Activated naive CD4-positive, alpha-beta T cell treated with anti-CD3 and anti-CD28 coated beads, Interleukin-2, amount 50 U/mL, for 24 hours (primary cell): ENCODE data around the gene CLDN7.
A peak's percentile ranks its signal among the peaks of the same experiment; 100 is the strongest.
"Not testable (repeated sequence)": the region's sequence is repeated elsewhere in the genome, so short reads cannot be mapped to it uniquely, and the experiment has no call there.

ENCODE experiments used
- H3K27ac Mint-ChIP-seq: one replicate; pipeline ENCODE4 v1.8.0; 2021; ENCODE audit warnings: mild to moderate bottlenecking, mixed read lengths
- H3K27me3 Mint-ChIP-seq: one replicate; pipeline ENCODE4 v1.8.0; 2021; ENCODE audit warnings: mixed read lengths
- H3K36me3 Mint-ChIP-seq: one replicate; pipeline ENCODE4 v1.8.0; 2021; ENCODE audit warnings: mixed read lengths
- H3K4me1 Mint-ChIP-seq: one replicate; pipeline ENCODE4 v1.8.0; 2021; ENCODE audit warnings: mixed read lengths
- H3K4me3 Mint-ChIP-seq: one replicate; pipeline ENCODE4 v1.8.0; 2021; ENCODE audit warnings: mild to moderate bottlenecking, mixed read lengths
- H3K9me3 Mint-ChIP-seq: one replicate; pipeline ENCODE4 v1.8.0; 2021; ENCODE audit warnings: mixed read lengths

CLDN7 gene

DNA sequence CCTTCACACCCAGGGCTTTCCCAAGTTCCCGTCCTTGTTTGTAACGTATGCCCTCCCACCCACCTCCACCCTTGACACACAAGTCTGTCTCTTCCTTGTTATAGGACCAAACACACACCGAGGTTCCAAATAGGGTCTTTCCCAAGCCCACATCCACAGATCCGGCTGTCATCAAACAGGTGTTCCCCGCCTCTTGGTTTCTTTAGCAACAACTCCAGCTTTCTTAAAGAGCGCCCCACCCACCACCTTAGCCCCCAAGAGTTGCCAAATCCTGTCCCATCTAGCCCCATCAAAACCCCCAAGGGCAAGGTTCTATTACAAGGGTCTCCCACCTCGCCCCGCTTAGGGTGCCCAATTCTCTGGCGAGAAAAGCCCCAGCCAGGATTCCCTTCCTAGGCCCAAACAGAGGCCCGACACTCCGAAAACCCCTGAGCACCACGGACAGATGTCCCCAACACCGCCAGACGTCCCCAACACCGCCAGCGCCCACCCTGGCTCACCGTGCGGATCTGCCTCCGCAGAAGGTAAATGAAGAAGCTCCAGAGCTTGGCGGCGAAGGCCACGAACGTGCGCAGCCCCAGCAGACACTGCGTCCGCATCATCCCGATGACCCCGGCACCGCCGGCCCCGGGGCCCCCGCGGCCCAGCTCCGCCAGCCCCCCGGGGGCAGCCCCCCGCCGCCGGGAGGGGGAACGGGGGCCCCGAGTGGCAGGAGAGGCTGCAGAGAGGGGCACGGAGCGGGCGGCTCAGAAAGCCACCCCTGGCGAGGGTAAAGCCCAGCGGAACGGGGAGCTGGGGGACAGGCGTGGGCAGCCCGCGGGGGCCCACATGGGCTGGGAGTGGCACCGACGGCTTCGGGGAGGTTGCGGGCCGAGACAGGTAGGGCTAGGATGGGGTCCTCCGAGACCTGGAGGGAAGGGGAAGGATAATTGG is 11.3 kb downstream of the CLDN7 start:
- H3K27ac Mint-ChIP-seq = peak overlapping the region; percentile 93
- no peaks in the 10 kb centered on the region for H3K27me3 Mint-ChIP-seq
- H3K36me3 Mint-ChIP-seq = peaks cover 7% of the 10 kb centered on the region
- H3K9me3 Mint-ChIP-seq = no peaks in the 10 kb centered on the region
- H3K4me1 Mint-ChIP-seq = peaks cover 44% of the 10 kb centered on the region
- peak overlapping the region; percentile 92 for H3K4me3 Mint-ChIP-seq

- Mint-ChIP-seq H3K27me3 (no peaks in the 10 kb centered on the region), H3K4me1 (peaks cover 43% of the 10 kb centered on the region), H3K27ac (peak overlapping the region; percentile 59), H3K36me3 (peaks cover 6% of the 10 kb centered on the region), H3K9me3 (no peaks in the 10 kb centered on the region), H3K4me3 (peak overlapping the region; percentile 92)
Observed at GRCh38 chr17:7249830-7250229, 12.4 kb downstream of the CLDN7 start.

- Mint-ChIP-seq H3K27ac (peak overlapping the region; percentile 53), H3K9me3 (no peaks in the 10 kb centered on the region), H3K4me3 (peak overlapping the region; percentile 92), H3K27me3 (no peaks in the 10 kb centered on the region), H3K36me3 (peaks cover 4% of the 10 kb centered on the region), H3K4me1 (peaks cover 39% of the 10 kb centered on the region)
Observed at GRCh38 chr17:7249214-7249613, 13.1 kb downstream of the CLDN7 start.

- no peaks in the 10 kb centered on the region for H3K9me3 Mint-ChIP-seq
- peaks cover 2% of the 10 kb centered on the region for H3K36me3 Mint-ChIP-seq
- no peaks in the 10 kb centered on the region for H3K27me3 Mint-ChIP-seq
- H3K4me1 Mint-ChIP-seq = peaks cover 36% of the 10 kb centered on the region
- peak overlapping the region; percentile 92 for H3K4me3 Mint-ChIP-seq
- H3K27ac Mint-ChIP-seq = peak overlapping the region; percentile 55
Observed at GRCh38 chr17:7248796-7249195, 13.5 kb downstream of the CLDN7 start.

DNA sequence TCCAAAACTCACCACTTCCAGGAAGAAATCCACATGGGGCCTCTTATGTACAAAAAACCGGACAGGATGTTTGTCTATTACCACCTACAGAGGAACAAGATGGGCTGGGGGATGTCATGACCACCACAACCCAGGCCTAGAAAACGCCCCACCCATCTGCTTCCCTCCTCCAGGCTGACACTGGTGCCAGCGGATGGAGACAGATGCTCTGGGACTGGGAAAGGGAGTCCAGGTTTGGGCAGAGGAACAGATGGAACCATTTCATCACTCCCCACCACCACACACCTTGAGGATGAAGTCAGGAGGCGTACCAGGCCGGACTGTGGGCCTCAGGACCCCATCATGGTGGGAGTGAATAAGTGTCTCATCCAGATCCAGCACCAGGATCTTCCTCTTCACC is 15.5 kb downstream of the CLDN7 start:
- Mint-ChIP-seq H3K27me3 (no peaks in the 10 kb centered on the region), H3K27ac (no peak overlapping the region), H3K36me3 (peaks cover 3% of the 10 kb centered on the region), H3K4me1 (peaks cover 39% of the 10 kb centered on the region), H3K4me3 (no peak overlapping the region), H3K9me3 (no peaks in the 10 kb centered on the region)

- peaks cover 45% of the 10 kb centered on the region for H3K4me1 Mint-ChIP-seq
- not testable (repeated sequence) for H3K27ac Mint-ChIP-seq, H3K9me3 Mint-ChIP-seq, H3K27me3 Mint-ChIP-seq, H3K36me3 Mint-ChIP-seq, H3K4me3 Mint-ChIP-seq
Observed at GRCh38 chr17:7243838-7244237, 18.4 kb downstream of the CLDN7 start.

DNA sequence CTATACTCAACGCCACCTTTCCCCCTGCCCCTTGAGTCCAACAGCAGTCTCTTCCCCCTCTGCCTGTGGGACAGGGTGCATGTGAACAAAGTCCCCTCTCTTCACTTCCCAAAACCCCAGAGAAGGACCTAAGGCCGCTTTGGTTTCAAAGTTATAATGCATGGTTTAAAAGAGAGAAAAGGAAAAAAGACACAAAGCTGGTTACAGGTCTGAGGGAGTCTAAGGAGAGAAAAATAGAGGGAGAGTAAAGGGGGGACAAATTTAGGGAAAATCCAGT is 18.9 kb downstream of the CLDN7 start:
- H3K4me1 Mint-ChIP-seq = peaks cover 41% of the 10 kb centered on the region
- peaks cover 9% of the 10 kb centered on the region for H3K36me3 Mint-ChIP-seq
- H3K27ac Mint-ChIP-seq = peak overlapping the region; percentile 95
- H3K9me3 Mint-ChIP-seq = no peaks in the 10 kb centered on the region
- peak overlapping the region; percentile 90 for H3K4me3 Mint-ChIP-seq
- no peaks in the 10 kb centered on the region for H3K27me3 Mint-ChIP-seq

GRCh38 chr17:7242717-7243452 is 19.4 kb downstream of the CLDN7 start:
- H3K27ac Mint-ChIP-seq = peak overlapping the region; percentile 98
- H3K4me3 Mint-ChIP-seq = peak overlapping the region; percentile 90
- peaks cover 9% of the 10 kb centered on the region for H3K36me3 Mint-ChIP-seq
- no peaks in the 10 kb centered on the region for H3K9me3 Mint-ChIP-seq
- peaks cover 40% of the 10 kb centered on the region for H3K4me1 Mint-ChIP-seq
- H3K27me3 Mint-ChIP-seq = no peaks in the 10 kb centered on the region

- Mint-ChIP-seq H3K4me1 (peaks cover 43% of the 10 kb centered on the region), H3K27ac (peak within 1 kb of the TSS; percentile 98), H3K36me3 (peaks cover 10% of the 10 kb centered on the region), H3K4me3 (peak within 1 kb of the TSS; percentile 90), H3K27me3 (no peaks in the 10 kb centered on the region), H3K9me3 (no peaks in the 10 kb centered on the region)
Observed at GRCh38 chr17:7241783-7242716, 20.2 kb downstream of the CLDN7 start, which contains the start of gene GABARAP. Gene GABARAP (minus strand): TSS chr17:7242449. CDS start chr17:7242330, 119 bp downstream.

DNA sequence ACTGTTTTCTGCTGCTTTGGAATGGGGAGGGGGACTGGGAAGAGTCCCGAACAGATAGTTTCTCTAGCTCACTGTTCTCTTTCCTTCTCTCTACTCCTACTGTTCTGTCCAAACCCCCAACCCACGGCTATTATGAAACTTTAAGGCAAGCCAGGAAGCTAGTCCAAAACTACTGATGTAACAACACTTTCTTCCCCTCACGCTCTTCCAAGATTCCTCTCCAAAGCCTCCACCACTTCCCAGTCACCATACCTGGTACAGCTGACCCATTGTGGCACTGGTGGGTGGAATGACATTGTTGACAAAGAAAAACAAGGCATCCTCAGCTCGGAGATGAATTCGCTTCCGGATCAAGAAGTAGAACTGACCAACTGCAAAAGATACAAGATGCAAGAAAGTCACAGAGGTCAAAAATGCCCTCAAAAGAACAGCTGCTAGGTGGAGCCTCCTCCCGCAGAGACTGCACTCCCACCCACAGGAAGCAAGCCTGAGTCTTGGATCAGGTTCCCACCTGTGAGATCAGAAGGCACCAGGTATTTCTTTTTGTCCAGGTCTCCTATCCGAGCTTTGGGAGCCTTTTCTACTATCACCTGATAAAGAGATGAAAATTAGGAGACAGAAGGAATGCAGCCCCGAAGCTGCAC is 21.1 kb downstream of the CLDN7 start:
- peak overlapping the region; percentile 98 for H3K27ac Mint-ChIP-seq
- H3K36me3 Mint-ChIP-seq = peaks cover 10% of the 10 kb centered on the region
- H3K4me1 Mint-ChIP-seq = peaks cover 43% of the 10 kb centered on the region
- H3K9me3 Mint-ChIP-seq = no peaks in the 10 kb centered on the region
- H3K4me3 Mint-ChIP-seq = peak overlapping the region; percentile 90
- no peaks in the 10 kb centered on the region for H3K27me3 Mint-ChIP-seq

- H3K36me3 Mint-ChIP-seq = peaks cover 10% of the 10 kb centered on the region
- peak overlapping the region; percentile 90 for H3K4me3 Mint-ChIP-seq
- no peaks in the 10 kb centered on the region for H3K27me3 Mint-ChIP-seq
- peak overlapping the region; percentile 81 for H3K27ac Mint-ChIP-seq
- no peaks in the 10 kb centered on the region for H3K9me3 Mint-ChIP-seq
- peaks cover 51% of the 10 kb centered on the region for H3K4me1 Mint-ChIP-seq
Observed at GRCh38 chr17:7240375-7240774, 21.9 kb downstream of the CLDN7 start.

DNA sequence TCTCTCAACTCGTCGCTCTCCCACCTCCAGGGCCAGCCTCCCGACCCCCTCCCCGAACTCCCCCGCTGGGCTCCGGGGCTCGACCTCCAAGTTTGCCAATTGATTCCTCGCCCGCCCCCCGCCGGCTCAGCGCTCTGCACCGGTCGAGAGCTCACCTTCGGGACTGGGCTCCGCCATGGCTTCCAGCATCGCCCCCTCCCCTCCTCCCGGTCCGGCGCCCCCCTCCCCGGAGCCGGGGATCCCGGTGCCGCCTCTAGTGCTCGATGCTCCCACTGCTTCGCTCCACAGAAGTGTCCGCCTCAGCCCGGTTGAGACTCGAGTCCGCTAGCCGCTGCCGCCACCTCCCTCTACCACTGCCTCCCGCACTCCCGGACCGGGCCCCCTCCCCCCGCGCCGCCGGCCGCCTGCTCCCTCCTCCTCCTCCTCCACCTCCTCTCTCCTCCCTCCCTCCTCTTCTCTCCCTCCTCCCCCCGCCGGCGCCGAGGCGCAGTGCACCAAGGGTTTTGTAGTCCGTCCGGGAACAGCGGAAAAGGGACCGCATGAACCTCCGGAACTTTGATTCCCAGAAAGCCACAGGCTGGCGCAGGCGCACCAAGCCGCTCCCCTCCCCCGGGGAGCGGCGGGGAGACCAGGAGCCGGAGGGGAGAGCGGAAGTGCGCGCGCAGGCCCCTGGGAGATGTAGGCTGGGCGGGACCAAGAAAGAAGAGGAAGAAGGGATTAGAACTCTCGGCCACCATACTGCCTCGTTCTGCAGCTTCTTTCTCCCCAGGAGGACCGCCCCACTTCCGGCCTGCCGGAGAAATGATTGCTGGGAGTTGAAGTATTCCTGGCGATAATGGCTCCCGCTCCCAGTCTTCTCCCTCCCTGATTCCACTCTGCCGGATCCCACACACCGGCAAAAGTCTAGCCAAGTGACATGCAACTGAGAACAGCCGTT is 22.9 kb downstream of the CLDN7 start, which contains the start of gene PHF23:
Gene PHF23 (minus strand): TSS at position 367 of the 937 bp plus-strand sequence. CDS start 178 bp downstream, at position 189.
- H3K27ac Mint-ChIP-seq = peak within 1 kb of the TSS; percentile 94
- peak within 1 kb of the TSS; percentile 90 for H3K4me3 Mint-ChIP-seq
- peaks cover 13% of the 10 kb centered on the region for H3K36me3 Mint-ChIP-seq
- no peaks in the 10 kb centered on the region for H3K27me3 Mint-ChIP-seq
- H3K9me3 Mint-ChIP-seq = no peaks in the 10 kb centered on the region
- peaks cover 57% of the 10 kb centered on the region for H3K4me1 Mint-ChIP-seq

DNA sequence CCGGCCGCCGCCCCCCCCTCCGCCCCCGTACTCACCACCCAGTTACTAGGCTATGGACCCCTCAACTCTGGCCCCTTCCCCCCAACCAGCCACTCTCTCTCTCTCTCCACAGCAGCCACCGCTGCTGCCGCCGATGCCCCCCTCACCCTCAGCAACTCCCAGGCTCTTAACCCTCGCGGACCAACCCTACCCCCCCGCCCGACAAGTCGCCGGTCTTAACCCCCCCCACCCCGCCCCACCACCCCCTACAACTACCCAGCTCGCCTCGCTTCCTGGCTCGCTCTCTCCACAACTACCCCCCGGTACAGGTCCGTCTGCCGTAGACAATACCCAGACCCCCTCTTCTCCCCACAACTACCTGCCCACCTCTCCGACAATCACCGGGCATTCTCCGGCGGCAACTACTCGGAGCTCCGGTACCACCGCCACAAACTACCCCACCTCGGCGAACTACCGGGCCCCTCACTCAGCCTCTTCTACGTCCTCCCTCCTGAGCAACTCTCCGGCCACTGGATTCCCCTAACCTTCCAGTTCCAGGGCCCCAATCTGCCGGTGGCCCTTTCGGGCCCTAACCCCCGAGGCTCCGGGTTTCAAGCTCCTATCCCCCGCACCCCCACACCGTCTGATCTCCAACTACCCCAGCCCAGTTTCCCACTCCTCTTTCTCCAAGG is 23.7 kb downstream of the CLDN7 start:
- peaks cover 60% of the 10 kb centered on the region for H3K4me1 Mint-ChIP-seq
- H3K27ac Mint-ChIP-seq = peak overlapping the region; percentile 94
- no peaks in the 10 kb centered on the region for H3K9me3 Mint-ChIP-seq
- no peaks in the 10 kb centered on the region for H3K27me3 Mint-ChIP-seq
- H3K36me3 Mint-ChIP-seq = peaks cover 13% of the 10 kb centered on the region
- peak overlapping the region; percentile 90 for H3K4me3 Mint-ChIP-seq
